Measurements from ENCODE around the gene PDLIM4.

PDLIM4 gene

DNA sequence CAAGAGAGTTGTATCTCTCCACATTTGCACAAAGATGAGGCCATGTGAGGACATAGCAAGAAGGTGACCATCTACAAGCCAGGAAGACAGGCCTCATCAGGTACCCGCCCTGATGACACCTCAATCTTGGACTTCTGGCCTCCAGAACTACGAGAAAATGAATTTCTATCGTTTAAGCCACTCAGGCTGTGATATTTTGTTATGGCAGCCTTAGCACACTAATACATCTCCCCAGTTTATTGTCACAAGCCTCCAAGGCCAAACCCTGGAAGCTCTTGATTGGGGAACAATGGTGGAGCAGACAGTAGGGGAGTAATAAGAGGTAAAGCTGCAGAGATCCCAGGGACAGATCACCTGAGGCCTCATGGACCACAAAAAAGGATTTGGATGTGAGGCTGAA is 22.2 kb upstream of the PDLIM4 start:
- no peak for TF ChIP-seq SPI1 (IDR thresholded peaks at IDR 0.05; ENCODE audit: borderline replicate concordance, low read depth)
- no peak overlapping the region for H3K27ac ChIP-seq (replicated peaks)
- no peak overlapping the region for H3K4me3 ChIP-seq (replicated peaks; ENCODE audit: insufficient read depth, low read length)
- DNase-seq (ENCODE audit: low read depth in 1 of 2, low spot score in 1 of 2), result no peak
- H3K27me3 ChIP-seq (ENCODE audit: insufficient read depth, poor library complexity, severe bottlenecking), result no peaks in the 10 kb centered on the region

DNA sequence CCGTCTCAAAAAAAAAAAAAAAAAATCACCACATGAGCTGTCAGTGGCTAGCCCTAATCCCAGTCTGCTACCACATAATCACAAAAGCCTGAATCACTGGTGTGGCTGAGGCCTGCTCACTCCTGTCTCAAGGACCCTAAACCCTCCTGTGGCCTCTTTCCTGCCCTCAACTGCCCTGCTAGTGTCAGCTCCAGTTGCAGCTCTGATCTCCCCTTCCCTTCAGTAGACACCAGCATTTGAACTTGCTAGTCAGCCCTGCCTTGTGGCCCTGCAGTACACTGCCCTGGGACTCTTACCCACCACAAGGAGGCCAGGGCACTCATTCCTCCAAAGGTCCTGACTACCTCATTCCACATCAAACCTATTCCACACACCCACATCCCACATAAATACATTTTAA is 20.4 kb upstream of the PDLIM4 start:
- no peak for TF ChIP-seq GABPA (IDR thresholded peaks at IDR 0.05; ENCODE audit: low read depth)
- no peak for TF ChIP-seq SPI1 (IDR thresholded peaks at IDR 0.05; ENCODE audit: borderline replicate concordance, low read depth)
- no peak for TF ChIP-seq POLR2AphosphoS5 (IDR thresholded peaks at IDR 0.05; ENCODE audit: low read depth)
- TF ChIP-seq, protein P1, sequence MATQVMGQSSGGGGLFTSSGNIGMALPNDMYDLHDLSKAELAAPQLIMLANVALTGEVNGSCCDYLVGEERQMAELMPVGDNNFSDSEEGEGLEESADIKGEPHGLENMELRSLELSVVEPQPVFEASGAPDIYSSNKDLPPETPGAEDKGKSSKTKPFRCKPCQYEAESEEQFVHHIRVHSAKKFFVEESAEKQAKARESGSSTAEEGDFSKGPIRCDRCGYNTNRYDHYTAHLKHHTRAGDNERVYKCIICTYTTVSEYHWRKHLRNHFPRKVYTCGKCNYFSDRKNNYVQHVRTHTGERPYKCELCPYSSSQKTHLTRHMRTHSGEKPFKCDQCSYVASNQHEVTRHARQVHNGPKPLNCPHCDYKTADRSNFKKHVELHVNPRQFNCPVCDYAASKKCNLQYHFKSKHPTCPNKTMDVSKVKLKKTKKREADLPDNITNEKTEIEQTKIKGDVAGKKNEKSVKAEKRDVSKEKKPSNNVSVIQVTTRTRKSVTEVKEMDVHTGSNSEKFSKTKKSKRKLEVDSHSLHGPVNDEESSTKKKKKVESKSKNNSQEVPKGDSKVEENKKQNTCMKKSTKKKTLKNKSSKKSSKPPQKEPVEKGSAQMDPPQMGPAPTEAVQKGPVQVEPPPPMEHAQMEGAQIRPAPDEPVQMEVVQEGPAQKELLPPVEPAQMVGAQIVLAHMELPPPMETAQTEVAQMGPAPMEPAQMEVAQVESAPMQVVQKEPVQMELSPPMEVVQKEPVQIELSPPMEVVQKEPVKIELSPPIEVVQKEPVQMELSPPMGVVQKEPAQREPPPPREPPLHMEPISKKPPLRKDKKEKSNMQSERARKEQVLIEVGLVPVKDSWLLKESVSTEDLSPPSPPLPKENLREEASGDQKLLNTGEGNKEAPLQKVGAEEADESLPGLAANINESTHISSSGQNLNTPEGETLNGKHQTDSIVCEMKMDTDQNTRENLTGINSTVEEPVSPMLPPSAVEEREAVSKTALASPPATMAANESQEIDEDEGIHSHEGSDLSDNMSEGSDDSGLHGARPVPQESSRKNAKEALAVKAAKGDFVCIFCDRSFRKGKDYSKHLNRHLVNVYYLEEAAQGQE (IDR thresholded peaks at IDR 0.05; ENCODE audit: insufficient replicate concordance, low read depth), result no peak
- TF ChIP-seq, protein P2, sequence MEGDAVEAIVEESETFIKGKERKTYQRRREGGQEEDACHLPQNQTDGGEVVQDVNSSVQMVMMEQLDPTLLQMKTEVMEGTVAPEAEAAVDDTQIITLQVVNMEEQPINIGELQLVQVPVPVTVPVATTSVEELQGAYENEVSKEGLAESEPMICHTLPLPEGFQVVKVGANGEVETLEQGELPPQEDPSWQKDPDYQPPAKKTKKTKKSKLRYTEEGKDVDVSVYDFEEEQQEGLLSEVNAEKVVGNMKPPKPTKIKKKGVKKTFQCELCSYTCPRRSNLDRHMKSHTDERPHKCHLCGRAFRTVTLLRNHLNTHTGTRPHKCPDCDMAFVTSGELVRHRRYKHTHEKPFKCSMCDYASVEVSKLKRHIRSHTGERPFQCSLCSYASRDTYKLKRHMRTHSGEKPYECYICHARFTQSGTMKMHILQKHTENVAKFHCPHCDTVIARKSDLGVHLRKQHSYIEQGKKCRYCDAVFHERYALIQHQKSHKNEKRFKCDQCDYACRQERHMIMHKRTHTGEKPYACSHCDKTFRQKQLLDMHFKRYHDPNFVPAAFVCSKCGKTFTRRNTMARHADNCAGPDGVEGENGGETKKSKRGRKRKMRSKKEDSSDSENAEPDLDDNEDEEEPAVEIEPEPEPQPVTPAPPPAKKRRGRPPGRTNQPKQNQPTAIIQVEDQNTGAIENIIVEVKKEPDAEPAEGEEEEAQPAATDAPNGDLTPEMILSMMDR (IDR thresholded peaks at IDR 0.05; ENCODE audit: insufficient read depth, low read length), result no peak
- no peaks in the 10 kb centered on the region for H3K27me3 ChIP-seq (ENCODE audit: insufficient read depth, poor library complexity, severe bottlenecking)
- H3K27ac ChIP-seq (replicated peaks), result no peak overlapping the region
- H3K4me3 ChIP-seq (replicated peaks; ENCODE audit: insufficient read depth, low read length), result no peak overlapping the region
- no peak for DNase-seq (ENCODE audit: low read depth in 1 of 2, low spot score in 1 of 2)

DNA sequence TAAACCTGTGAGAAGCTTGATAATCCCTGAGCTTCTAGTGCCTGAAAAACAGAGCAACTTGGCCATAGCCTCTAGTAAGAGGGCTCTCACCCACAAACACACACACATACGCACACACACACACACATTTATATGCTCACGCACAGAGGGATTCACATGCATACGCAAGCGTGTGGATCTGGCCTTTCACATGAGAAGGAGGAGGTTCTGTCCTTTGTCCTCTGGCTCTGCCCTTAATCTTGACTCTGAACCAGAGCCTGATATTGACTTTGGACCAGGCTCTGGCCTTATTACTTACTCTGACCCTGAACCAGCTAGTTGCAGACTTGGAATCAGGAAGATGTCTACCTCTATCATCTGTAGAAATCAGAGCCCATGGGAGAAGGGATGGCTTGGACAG is 19.8 kb upstream of the PDLIM4 start:
- TF ChIP-seq POLR2AphosphoS5 (IDR thresholded peaks at IDR 0.05; ENCODE audit: low read depth) (no peak), SPI1 (IDR thresholded peaks at IDR 0.05; ENCODE audit: borderline replicate concordance, low read depth) (no peak), GABPA (IDR thresholded peaks at IDR 0.05; ENCODE audit: low read depth) (no peak)
- TF ChIP-seq, protein P2 (IDR thresholded peaks at IDR 0.05; ENCODE audit: insufficient read depth, low read length), result no peak
- TF ChIP-seq, protein P1 (IDR thresholded peaks at IDR 0.05; ENCODE audit: insufficient replicate concordance, low read depth), result no peak
- Histone ChIP-seq H3K27me3 (ENCODE audit: insufficient read depth, poor library complexity, severe bottlenecking) (no peaks in the 10 kb centered on the region), H3K27ac (replicated peaks) (no peak overlapping the region), H3K4me3 (replicated peaks; ENCODE audit: insufficient read depth, low read length) (no peak overlapping the region)
- no peak for DNase-seq (ENCODE audit: low read depth in 1 of 2, low spot score in 1 of 2)

DNA sequence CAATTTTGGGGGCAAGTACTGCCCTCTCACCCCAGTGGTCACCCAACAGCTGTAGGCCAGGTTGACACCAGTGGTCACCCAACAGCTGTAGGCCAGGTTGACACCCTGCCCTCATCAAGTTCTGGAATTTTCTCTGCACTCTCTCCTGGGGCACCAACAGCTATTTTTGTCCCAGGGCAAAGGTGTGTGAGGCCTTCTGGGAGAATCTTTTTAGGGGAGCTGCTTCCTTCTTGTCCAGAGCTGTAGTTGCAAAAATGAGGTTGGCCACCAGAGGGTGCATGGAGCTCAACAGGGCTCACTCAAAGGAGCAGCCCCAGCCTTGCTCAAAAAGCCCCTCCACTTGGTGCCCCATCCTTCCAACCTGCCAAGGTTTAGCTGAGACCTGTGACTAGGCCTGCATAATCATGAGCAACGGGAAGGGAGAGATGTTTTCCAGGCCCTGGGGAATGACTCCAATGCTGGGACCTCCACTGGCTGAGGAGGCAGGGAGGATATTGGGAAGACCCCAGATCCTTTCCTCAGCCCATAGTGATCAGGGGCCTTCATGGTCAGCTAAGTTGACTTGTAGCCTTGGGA is 19.2 kb upstream of the PDLIM4 start:
- Histone ChIP-seq H3K27me3 (ENCODE audit: insufficient read depth, poor library complexity, severe bottlenecking) (no peaks in the 10 kb centered on the region), H3K27ac (replicated peaks) (no peak overlapping the region), H3K4me3 (replicated peaks; ENCODE audit: insufficient read depth, low read length) (no peak overlapping the region)
- TF ChIP-seq, protein P2 (IDR thresholded peaks at IDR 0.05; ENCODE audit: insufficient read depth, low read length), result peak; percentile 18
- TF ChIP-seq, protein P1 (IDR thresholded peaks at IDR 0.05; ENCODE audit: insufficient replicate concordance, low read depth), result no peak
- DNase-seq (ENCODE audit: low read depth in 1 of 2, low spot score in 1 of 2), result peak; percentile 28 to 52
